ENCODE results near the gene COL27A1.

DNA sequence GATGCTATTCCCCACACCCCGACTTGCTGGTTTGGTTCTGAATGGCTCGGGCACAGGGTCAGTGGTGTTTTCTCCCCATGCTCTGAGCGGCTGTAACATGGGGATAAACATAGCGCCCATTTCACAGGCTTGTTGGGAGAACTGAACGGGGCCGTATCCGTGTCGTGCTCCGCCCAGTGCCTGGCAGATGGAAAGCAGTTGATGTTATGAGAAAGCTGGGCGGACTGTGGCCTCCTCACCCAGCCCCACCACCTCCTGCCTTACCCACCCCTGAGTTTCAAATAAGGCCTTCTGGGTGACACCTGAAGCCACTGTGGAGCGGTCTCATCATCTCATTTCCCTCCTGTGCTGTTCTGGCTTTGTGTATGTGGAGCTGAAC is 188.8 kb downstream of the COL27A1 start:
- no peak for TF ChIP-seq EP300 (IDR thresholded peaks at IDR 0.05)
- TF ChIP-seq, protein P1, sequence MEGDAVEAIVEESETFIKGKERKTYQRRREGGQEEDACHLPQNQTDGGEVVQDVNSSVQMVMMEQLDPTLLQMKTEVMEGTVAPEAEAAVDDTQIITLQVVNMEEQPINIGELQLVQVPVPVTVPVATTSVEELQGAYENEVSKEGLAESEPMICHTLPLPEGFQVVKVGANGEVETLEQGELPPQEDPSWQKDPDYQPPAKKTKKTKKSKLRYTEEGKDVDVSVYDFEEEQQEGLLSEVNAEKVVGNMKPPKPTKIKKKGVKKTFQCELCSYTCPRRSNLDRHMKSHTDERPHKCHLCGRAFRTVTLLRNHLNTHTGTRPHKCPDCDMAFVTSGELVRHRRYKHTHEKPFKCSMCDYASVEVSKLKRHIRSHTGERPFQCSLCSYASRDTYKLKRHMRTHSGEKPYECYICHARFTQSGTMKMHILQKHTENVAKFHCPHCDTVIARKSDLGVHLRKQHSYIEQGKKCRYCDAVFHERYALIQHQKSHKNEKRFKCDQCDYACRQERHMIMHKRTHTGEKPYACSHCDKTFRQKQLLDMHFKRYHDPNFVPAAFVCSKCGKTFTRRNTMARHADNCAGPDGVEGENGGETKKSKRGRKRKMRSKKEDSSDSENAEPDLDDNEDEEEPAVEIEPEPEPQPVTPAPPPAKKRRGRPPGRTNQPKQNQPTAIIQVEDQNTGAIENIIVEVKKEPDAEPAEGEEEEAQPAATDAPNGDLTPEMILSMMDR (IDR thresholded peaks at IDR 0.05): no peak
- no peak for TF ChIP-seq POLR2AphosphoS5 (IDR thresholded peaks at IDR 0.05)
